Amygdala (tissue), 56 donors: ENCODE data around the gene KRT84.
A peak's percentile ranks its signal among the peaks of the same experiment; 100 is the strongest.

Source experiments
- DNase-seq, 56 donors: peaks; one replicate each; lab custom pipeline; 2025; lab: John Stamatoyannopoulos, UW

KRT84 gene

DNA sequence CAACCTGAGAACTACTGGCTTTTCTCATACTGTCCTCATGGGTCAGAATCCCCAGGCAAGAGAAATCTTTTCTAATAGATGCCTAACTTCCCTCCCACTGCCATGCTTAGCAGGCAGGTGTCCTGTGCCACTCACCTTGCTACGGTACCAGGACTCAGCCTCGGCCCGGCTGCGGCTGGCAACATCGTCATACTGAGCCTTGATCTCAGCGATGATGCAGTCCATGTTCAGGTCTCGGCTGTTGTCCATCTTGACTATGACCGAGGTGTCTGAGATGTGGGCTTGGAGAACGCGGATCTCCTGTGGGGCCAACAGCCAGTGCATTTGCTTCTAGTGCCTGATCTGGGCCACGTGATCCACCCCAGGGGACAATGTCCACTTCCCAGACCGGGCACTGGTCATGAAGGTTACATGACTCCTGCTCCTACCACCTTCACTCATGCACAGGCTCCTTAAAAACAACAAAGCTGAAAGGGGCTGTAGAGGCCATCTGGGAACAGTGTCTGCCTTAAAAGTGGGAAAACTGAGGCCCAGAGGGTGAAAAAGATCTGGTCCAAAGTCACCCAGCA lies 22.3 kb downstream of the KRT84 start:
- no peak for DNase-seq

DNA sequence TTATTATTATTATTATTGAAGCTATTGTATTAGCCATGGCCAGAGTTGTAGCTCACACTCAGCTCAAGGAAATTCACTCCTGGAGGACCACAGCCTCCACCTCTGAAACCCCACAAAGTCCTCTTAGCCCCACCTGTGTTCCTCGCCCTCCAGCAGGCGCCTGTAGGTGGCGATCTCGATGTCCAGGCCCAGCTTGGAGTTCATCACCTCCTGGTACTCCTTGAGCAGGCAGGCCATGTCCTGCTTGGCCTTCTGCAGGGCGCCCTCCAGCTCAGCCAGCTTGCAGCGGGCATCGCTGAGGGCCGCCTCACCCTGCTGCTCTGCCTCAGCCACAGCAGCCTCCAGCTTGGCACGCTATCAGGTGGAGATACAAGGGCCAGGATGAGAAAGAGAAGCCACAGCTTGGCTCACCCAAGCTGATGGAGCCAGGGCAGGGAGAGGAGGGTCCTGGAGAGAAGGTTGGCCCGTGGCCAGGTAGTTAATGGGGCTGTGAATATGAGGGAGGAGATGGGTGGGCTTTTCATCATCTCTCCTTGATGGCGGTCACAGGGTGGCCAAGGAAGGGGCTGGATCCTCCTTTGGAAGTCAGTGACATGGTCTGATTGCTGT lies 23.2 kb downstream of the KRT84 start:
- no peak for DNase-seq

DNA sequence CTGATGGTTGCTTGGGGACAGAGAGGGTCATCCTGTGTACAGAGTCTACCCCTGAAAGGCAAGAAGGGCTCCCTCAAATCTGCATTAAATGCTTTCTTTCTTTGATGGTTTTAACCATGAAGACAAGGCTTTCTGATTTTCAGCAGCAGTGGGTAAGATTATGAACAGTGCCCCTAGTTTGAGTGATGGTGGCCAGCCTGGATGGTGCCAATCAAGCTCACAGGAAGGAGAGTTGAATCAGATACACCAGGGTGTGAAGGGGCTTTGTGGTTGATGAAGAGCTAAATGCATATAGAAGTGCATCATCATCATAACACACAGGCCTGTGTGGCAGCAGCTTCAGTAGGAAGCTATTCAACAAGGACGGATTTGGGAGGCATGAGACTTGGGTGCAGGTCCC lies 23.9 kb downstream of the KRT84 start:
- no peak for DNase-seq

DNA sequence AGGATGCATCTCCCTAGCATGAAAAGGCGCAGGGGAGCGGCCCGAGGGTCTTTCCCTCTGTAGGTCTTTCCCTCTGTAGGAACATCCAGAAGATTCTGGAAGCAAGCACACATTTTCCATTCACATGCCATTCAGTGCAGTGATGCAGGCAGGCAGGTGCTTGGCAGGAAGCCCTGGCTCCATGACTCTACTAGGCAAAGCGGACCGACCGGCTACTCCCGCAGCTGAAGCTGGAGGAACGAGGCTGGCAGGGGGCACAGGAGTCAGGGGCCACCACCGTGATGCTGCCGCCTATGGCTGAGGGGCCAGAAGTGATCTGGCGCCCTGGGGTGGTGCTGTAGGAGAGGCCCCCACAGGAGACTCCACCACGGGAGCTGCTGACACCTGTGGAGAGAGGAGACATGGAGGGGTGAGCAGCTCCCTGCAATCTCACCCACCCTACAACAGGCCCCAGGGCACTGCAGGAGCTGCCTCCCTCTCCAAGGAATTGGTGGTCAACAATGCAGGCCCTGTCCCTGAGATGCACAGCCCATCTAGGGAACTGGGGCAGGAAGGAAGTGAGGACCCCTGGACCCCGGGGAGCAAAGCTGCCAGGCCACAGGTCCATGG lies 24.7 kb downstream of the KRT84 start:
- peak in 6 of 56 donors; percentile 8 to 48 (median 21) for DNase-seq

DNA sequence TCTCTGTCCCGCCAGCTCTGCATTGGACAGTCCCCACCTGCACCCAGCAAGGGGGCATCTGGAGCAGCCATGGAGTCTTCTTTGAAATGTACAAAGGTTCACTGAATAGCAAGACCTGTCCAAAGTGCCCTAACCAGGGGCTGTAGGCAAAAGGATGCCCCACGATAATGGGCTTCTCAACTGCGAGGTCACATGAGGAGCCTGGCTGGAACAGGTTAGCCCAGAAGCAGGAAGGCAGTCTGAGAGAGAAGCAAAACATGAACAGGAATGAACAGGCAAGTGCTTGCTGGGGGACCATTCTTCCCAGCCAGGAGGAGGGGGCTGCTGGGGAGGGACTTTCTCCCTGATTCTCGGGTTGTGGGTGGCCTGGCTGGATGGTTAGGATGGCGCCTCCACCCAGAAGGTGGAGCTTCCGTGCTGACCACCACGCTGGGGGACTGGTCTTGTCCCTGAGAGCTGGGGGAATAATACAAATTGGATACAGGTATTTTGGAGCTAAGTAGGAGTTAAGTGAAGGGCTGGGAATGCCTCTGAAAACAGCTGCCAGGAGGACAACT lies 25.3 kb downstream of the KRT84 start:
- DNase-seq = no peak

DNA sequence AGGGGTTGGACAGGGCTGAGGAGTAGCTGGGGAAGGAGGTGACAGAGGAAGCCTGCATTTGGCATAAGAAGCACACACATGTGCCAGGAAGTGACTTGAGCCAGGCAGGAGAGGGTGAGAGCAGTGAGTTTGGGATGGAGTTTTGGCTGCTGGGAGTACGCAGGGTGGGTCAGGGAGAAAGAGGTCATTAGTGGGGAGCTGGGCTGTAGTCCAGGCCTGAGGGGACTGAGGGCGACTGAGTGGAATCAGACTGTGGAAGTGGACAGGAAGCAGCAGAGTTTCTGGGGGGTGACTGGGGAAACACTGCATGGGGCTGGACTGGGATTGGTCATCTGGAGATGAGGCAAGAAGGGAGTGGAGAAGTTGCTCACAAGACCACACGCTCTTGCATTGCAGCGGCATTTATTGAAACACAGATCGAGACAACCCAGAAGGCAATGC lies 25.8 kb downstream of the KRT84 start:
- DNase-seq = no peak

DNA sequence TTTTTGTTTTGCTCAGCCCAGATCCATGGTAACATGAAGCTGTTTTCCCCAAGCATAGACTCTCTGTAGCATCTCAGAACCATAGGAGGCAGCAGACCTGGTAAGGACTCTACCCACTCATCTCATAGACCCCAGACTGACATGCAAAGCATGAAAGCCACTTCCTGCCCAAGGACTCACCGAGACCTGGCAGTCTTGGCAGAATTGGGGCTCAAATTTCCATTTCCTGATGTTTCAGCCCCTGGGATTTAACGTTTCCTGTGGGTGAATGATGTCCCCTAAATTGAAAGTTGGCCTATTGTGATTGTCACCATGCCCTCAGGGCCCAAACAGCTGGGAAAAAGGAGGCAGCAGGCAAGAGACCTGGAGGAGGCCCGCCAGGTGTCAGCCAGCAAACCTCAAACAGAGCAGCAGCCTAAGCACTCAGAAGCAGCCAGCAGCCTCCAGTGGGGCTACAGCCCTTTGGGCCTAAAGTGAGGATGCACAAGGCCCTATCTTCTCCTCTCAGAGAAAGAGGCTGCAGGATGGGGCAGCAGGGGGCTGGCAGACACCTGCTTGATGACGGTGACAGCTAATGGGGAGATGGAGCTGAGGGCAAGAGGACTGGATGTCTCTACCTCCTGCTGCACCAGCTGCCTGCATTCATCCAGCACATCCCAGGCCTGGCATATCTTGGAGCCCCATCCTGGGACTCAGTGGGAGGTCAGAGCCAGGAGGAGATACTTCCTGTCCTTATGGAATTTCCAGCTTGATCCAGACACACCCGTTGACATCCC lies 26.7 kb downstream of the KRT84 start:
- DNase-seq = no peak

DNA sequence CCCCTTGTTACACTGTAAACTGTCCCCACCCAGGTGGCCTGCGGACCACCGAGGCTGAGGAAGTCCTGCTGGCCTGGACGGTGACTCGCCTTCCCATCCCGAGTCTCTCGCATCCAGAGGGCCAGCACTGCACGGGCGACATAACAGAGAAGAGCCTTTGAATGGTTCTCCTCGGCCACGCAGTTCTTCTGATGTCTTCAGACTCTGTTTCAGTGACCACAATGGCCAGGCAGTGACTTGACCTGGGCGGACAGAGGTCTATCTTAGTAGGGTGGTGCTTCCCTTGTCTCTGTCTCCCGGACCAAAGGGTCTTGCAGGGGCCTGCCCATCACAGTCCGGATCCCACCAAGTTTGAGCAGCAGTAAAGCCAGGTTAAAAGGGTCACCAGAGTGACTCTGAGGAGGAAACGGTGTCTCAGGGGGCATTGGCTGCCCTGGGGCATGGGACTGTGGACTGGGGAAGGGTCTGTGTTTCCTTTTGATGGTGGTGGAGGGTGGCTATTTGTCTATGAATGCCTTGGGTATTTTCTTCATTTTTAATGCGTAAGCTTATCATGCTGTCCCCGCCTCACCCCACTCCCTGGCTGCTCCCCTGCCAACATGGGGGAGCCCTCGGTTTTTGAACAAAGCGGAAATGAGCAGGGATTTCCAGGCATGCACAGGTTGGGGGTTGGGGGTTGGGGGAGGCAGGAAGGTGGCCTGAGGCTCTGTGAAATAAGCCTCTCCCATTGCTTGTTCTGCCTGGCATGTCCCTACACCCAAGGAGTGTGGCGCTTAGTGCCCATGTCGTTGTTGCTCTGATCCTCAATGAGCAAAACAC lies 28.5 kb downstream of the KRT84 start:
- DNase-seq = no peak

DNA sequence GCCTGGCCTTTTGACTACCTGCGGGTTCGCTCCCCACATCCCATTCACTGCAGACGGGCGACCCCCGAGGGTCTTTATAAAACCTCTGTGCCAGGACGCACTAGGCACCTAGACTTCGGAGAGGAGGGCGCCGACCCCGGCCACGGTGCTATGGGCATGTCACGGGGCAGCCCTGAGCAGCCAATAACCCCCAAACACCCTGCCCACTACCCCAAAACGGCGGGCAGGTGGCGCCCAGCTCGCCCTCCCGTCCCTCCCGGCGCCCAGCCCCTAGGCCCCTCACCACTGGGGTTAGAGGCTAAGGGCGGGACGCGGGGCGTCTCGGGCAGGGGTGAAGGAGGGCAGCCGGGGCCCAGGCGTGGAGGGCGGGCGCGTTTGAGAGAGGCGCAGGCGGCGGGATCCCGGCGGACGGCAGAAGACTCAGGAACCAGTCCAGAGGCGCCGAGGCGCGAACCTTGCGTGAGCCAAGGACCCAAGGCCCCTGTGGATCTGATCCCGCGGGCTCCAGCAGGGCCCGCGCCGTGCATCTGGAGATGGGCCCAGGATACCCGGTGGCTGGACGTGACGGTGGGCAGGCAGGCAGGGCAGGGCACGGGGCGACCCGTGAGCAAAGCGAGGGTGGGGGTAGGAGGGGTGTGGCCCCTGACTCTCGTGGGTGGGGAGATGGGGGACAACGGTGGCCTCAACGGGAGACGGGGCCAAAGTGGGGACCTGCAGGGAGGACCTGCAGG lies 29.3 kb downstream of the KRT84 start:
- DNase-seq = no peak

DNA sequence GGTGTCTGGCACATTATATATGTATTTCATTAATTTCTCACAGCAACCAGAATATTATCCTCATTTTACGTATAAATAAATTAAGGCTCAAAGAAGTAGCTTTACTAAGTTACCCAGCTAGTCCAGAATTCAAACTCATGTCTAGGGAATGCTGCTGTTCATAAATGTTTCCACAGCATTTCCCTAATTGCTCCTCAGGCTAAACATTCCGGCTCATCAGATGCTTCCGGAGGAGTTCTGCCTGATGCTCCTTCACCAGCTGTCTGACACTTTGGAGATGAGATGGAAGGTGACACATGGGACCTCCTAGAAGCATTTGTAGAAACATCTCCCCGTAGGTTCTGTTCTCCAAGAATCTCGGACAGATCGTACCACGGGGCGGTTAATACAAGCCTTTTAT lies 30.3 kb downstream of the KRT84 start:
- no peak for DNase-seq

DNA sequence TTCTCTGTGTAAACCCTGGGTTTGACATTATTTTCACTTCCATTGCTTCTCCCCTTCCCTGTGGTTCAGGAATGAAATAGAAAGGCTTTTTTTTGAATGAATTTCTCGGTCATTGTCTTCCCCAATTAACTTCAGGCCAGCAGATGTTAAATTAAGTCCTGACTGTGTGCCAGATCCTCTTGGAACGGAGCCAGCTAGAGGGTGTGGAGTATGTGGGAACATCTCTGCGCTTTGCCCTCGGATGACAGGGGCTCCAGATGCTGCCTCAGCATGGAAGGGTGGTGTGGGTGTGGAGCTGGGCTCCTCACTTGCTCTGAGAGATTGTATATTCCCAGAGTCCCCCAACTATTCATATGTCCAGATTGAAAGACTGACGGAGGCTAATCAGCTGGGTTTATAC lies 31.3 kb downstream of the KRT84 start:
- DNase-seq = peak in 2 of 56 donors; percentile 1 to 28

DNA sequence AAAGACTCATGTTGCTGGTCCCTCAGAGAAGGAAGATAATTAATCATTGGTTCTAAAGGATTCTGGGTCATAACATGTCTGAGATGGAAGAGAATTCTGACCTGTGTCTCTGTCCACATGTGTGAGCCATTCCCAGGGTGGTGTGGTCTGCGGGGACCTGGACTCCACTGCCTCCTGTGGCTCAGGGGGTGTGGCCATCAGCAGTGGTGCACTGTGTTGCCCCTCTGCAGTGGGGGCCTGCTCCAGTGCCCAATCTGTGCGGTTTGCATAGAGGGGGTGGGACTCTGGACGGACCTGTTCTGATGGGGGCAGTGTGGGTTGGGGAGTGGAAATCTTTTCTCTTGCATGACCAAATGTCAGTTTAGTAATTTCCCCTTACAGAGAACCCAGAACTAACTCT lies 31.7 kb downstream of the KRT84 start:
- DNase-seq = no peak

DNA sequence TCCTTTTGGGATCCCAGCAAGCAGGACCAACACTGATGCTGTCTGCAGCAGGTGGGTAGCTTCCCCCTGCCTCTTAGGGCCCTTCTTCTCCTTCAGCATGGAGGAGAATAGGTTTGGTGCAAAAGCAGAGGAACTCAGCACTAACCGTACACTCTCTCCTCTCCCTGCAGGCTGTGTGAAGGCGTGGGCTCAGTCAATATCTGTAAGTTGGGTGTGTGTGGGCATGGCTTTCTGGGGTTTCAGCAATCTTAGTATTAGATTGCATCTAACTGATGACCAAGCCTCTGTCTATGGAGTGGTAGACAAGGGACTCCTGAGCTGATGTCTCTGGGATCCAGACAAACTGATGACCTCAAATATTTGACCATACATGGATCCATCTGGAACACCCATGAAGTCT lies 32.5 kb downstream of the KRT84 start:
- no peak for DNase-seq

DNA sequence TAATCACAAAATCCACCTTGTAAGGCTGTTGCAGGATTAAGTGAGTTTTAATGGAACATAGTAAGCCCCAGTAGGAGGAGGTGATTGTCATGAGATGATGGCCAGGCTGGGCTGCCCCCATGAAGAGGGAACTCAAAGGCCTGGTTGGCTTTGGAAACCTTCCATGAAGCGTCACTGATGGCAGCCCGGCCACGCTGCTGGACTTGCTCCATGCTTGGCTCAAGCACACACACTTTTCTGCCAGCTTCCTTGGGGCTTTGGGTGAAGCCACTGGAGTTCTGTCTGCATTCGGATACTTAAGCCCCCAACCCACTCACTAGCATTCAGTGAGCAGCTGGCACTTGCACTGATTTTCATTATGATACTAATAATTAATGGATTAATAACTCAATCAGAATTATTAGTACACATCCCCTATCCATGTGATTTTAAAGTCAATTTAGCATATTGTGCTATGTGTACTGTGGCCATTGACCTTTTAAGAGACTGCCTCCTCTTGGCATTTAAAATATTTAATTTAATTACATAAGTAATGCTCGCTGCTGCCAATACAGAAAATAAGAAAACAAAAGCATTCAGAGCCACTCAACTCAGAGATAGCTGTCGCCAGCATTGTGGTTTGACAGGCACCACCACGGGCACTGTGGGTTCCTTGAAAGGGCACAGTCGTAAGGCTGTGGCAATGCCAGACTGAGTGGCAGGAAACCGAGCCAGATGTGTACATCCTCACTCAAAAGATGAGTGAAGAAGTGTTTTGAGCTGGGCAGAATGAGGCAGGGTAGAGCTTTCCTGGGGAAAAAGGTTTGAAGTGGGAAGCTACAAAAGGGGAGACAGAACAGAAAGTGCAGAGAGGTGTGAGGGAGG lies 34.0 kb downstream of the KRT84 start:
- peak in 45 of 56 donors; percentile 6 to 80 (median 39) for DNase-seq

DNA sequence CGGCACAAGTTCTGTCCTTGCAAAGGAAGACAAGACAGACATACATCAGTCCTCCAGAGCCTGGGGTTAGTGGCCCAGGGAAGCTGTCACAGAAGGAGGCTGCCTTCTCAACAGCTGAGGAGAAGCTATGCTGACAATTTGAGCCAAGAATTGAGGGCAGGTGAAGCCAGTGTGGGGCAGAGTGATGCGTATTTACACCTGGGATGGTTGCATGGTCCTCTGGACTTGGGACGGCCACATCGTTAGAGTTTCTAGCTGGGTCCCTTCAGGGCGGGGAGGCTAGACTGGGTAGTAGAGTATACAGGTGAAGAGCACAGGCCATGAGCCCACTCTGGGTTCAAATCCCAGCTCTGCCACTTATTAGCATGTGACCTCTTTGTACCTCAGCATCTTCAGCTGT lies 34.7 kb downstream of the KRT84 start:
- DNase-seq = no peak

DNA sequence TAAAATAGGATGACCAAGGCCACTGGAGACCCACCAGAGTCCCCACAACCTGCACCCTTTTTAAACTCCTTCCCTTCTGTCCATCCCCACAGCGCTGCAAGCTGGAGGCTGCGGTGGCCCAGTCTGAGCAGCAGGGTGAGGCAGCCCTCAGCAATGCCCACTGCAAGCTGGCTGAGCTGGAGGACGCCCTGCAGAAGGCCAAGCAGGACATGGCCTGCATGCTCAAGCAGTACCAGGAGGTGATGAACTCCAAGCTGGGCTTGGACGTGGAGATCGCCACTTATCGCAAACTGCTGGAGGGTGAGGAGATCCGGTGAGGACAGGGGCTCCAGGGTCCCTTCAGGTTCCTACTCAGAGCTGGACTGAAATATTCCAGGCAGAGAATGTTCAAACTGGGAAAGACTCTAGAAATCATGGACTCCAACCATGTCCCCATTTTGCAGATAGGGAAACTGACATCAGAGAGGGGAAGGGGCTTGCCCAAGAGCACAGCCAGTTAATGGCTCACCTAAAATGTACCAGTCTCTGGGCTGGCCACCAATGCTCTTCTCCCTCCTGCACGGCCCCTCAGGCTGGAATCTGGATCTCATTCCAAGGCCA lies 35.3 kb downstream of the KRT84 start:
- DNase-seq = no peak

DNA sequence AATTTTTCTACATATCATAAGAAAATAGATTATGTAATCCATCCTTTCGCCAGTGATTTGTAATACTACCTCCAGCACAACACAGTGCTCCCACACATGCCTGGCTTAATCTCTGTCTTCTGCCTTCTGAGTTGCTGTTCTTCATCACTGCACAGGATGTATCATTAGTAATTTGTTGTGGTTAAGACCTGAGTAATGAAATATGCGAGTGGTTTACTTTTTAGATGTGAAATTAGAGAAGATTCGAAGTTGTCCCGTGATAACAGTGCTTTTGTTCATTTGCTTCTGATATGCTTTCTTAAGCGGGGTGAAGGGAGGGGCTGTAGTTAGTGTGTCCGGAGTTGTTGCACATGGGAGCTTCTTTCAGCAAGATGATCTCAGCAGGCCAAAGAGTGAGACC lies 36.3 kb downstream of the KRT84 start:
- DNase-seq = no peak
